G401 (cell line): ENCODE results near the gene KAZN. TPM values are rescaled to one million over a fixed set of nuclear protein-coding genes. Genes with fewer than 3 reads are reported as not detected.

Source experiments
- DNase-seq: peaks from one replicate; pipeline ENCODE4 v3.0.0-alpha.2; 2015; ENCODE audit warnings: low spot score
- in situ Hi-C: cut with HindIII; loops from 2 replicates; pipeline ENCODE4 v1.10.0; 2016; ENCODE audit warnings: low sequenced_read_pairs, mixed read lengths
- total RNA-seq: library from RNA; depleted of rRNA; stranded (reverse); fragments of >200 nt; shearing (Covaris generic); gene quantifications from 2 replicates; pipeline ENCODE4 v1.2.3, GENCODE V29; 2014

Gene KAZN
- total RNA-seq, 1 experiment from 2014 or later, result 9.8 TPM

GRCh38 chr1:15148004-15148403 is 549.5 kb downstream of the KAZN start:
- in situ Hi-C loops, result loop anchor here (25.0 kb wide), 1 partner anchor 89 kb away; the partner anchor contains the start of gene FHAD1
- no peak for DNase-seq

GRCh38 chr1:15148475-15148874 is 550.0 kb downstream of the KAZN start:
- DNase-seq, result no peak
- in situ Hi-C loops, result loop anchor here (25.0 kb wide), 1 partner anchor 89 kb away; the partner anchor contains the start of gene FHAD1

GRCh38 chr1:15148941-15149340 is 550.5 kb downstream of the KAZN start:
- in situ Hi-C loops, result loop anchor here (25.0 kb wide), 1 partner anchor 88 kb away; the partner anchor contains the start of gene FHAD1
- DNase-seq, result peak; percentile 90

GRCh38 chr1:15150376-15150775 is 551.9 kb downstream of the KAZN start:
- in situ Hi-C loops, result no loop called here
- no peak for DNase-seq

- DNase-seq, result peak; percentile 53
- in situ Hi-C loops, result no loop called here
Measured at GRCh38 chr1:15151377-15151806, 552.9 kb downstream of the KAZN start.

GRCh38 chr1:15151871-15152270 is 553.4 kb downstream of the KAZN start:
- no peak for DNase-seq
- in situ Hi-C loops, result no loop called here

- DNase-seq, result peak; percentile 90
- in situ Hi-C loops, result no loop called here
Measured at GRCh38 chr1:15152318-15153183, 554.1 kb downstream of the KAZN start.

GRCh38 chr1:15153184-15153841 is 554.8 kb downstream of the KAZN start, which contains the start of gene TMEM51:
Gene TMEM51, plus strand, starts transcription at chr1:15153747. Its CDS starts 61,341 bp downstream, at chr1:15215088.
- DNase-seq, result peak; percentile 65
- in situ Hi-C loops, result no loop called here

GRCh38 chr1:15153842-15154479 is 555.5 kb downstream of the KAZN start:
- in situ Hi-C loops, result no loop called here
- peak; percentile 76 for DNase-seq

- in situ Hi-C loops, result no loop called here
- DNase-seq, result peak; percentile 51
Measured at GRCh38 chr1:15154480-15155036, 556.1 kb downstream of the KAZN start.

- in situ Hi-C loops, result no loop called here
- DNase-seq, result no peak
Measured at GRCh38 chr1:15155191-15155590, 556.7 kb downstream of the KAZN start.

GRCh38 chr1:15155888-15156741 is 557.6 kb downstream of the KAZN start:
- in situ Hi-C loops, result no loop called here
- peak; percentile 38 for DNase-seq

GRCh38 chr1:15156807-15157380 is 558.4 kb downstream of the KAZN start:
- DNase-seq, result peak; percentile 76
- in situ Hi-C loops, result no loop called here

- in situ Hi-C loops, result no loop called here
- DNase-seq, result peak; percentile 50
Measured at GRCh38 chr1:15157524-15158399, 559.3 kb downstream of the KAZN start.

- DNase-seq, result no peak
- in situ Hi-C loops, result no loop called here
Measured at GRCh38 chr1:15158506-15159165, 560.2 kb downstream of the KAZN start.

- in situ Hi-C loops, result no loop called here
- DNase-seq, result no peak
Measured at GRCh38 chr1:15159166-15159555, 560.7 kb downstream of the KAZN start.

- in situ Hi-C loops, result no loop called here
- no peak for DNase-seq
Measured at GRCh38 chr1:15160626-15161025, 562.1 kb downstream of the KAZN start.
